ENCODE data around the gene MORC3. TPM values are rescaled to one million over a fixed set of nuclear protein-coding genes. Genes with fewer than 3 reads are reported as not detected.

Gene MORC3
- total and polyA plus RNA-seq, 2 donors (not counting 1 experiment from before 2014, with no cell fraction given): 24.4 to 51.7 TPM

DNA sequence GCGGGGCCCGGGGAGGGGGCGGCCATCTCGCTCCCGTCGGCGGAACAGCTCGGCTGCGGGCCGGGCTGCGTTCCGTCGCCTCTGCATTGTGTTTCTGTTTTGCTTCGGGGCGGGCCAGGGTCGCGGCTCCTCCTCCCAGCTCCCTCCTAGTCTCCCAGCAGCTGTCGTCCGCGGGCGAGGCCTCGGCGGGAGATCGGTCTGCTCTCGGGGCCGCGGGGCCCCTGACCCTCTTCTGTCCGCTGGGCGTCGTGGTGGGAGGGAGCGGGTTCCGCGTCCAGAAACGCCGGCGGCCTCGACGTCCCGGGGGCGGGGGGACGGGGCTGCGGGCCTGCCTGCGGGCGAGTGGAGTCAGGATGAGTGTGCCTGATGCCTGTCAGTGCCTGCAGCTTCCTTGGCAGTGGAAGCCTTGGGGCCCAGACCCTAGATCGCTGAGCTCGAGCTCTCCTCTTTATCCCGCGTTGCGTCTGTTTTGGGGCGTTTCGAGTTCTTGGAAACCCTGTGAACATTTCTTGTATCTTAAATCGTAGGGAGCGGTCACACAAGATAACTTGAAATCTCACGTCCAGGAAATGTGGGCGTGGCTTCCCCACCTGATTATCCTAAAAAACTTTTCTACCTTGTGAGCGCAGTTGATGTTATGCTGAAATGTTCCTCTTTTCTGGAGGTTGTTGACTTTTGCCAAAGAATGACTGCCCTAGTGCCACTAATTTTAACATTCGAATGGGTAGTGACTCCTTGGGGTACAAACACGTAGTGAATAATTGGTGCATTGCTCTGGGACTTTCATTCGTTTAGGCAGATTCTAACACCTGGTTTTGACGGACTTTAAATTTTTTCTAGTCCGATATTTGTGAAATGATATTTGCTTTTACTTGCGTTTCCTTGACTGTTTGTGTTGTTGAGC is 676 bp downstream of the MORC3 start:
- Histone ChIP-seq H3K9me3 (ENCODE audit: control insufficient read depth, insufficient read depth, low read depth, low read length) (no peaks in the 10 kb centered on the region), H4K20me1 (ENCODE audit: control insufficient read depth, extremely low read depth, insufficient read depth, low read length) (no peaks in the 10 kb centered on the region), H3K9ac (ENCODE audit: insufficient read depth, low read length) (peak overlapping the region; percentile 87), H3K36me3 (ENCODE audit: control insufficient read depth, insufficient read depth, low read length) (no peaks in the 10 kb centered on the region), H3K27me3 (ENCODE audit: control insufficient read depth, insufficient read depth, low read length) (no peaks in the 10 kb centered on the region), H3K4me1 (ENCODE audit: control insufficient read depth, extremely low read depth, insufficient read depth, low read length) (no peaks in the 10 kb centered on the region), H3K4me3 (replicated peaks in 1 of 4; ENCODE audit: control extremely low read depth in 1 of 4, insufficient read depth in 1 of 4, low read depth in 3 of 4, low read length in 4 of 4) (peak overlapping the region; percentile 67 to 93 (median 72)), H3K4me2 (ENCODE audit: extremely low read depth, insufficient read depth, low read length) (peak overlapping the region; percentile 98), H3K79me2 (ENCODE audit: control insufficient read depth, insufficient read depth, low read length) (peaks cover 51% of the 10 kb centered on the region), H3K27ac (ENCODE audit: insufficient read depth, low read length) (peak overlapping the region; percentile 77), H2AFZ (ENCODE audit: low read length) (peak overlapping the region; percentile 19)
- no peak for TF ChIP-seq EZH2 (IDR thresholded peaks at IDR 0.05; ENCODE audit: low read length, missing control alignments)
- TF ChIP-seq, protein P1, sequence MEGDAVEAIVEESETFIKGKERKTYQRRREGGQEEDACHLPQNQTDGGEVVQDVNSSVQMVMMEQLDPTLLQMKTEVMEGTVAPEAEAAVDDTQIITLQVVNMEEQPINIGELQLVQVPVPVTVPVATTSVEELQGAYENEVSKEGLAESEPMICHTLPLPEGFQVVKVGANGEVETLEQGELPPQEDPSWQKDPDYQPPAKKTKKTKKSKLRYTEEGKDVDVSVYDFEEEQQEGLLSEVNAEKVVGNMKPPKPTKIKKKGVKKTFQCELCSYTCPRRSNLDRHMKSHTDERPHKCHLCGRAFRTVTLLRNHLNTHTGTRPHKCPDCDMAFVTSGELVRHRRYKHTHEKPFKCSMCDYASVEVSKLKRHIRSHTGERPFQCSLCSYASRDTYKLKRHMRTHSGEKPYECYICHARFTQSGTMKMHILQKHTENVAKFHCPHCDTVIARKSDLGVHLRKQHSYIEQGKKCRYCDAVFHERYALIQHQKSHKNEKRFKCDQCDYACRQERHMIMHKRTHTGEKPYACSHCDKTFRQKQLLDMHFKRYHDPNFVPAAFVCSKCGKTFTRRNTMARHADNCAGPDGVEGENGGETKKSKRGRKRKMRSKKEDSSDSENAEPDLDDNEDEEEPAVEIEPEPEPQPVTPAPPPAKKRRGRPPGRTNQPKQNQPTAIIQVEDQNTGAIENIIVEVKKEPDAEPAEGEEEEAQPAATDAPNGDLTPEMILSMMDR (conservative IDR thresholded peaks at IDR 0.05 in 1 of 2, IDR thresholded peaks at IDR 0.05 in 1 of 2; ENCODE audit: low read depth in 1 of 2, low read length in 2 of 2): no peak
- DNase-seq (ENCODE audit: low read depth in 2 of 2): peak; percentile 67 to 73

DNA sequence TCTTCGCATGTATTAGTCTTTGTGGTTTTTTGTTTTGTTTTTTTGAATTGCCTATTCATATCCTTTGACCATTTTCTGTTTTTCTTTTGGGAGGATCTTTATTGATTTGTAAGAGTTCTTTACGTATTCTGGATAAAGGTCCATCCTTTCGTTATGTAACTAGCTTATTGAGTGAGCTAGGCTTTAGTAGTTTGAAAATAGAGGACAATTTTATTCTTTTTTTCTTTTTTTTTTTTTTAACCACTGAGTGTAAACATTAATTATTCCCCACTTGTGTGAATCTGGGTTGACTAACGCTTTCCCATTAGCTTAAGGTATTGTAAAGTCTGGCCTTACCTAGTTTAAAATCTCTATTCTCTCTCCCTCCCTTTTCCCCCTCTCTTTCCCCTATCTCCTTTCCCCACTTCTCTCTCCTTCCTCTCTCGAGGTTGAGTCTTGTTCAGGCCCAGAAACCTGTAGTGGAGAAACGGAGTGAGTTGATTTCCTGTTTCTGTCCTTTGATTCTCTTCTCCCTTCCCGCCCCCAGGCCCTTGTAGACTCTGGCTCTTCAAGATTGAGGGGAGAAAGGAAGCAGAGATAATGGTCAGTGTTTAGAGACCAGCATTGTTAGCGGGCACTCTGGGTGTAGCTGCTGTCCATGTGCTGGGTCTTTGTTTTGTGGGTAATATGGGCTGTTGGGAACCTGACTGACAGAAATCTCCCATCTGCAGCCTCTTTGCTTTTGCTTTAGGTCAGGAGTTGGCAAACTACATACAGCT is 1.5 kb downstream of the MORC3 start:
- Histone ChIP-seq H3K36me3 (ENCODE audit: control insufficient read depth, insufficient read depth, low read length) (no peaks in the 10 kb centered on the region), H3K4me3 (replicated peaks in 1 of 4; ENCODE audit: control extremely low read depth in 1 of 4, insufficient read depth in 1 of 4, low read depth in 3 of 4, low read length in 4 of 4) (peak overlapping the region; percentile 67 to 93 (median 72)), H3K79me2 (ENCODE audit: control insufficient read depth, insufficient read depth, low read length) (peaks cover 59% of the 10 kb centered on the region), H4K20me1 (ENCODE audit: control insufficient read depth, extremely low read depth, insufficient read depth, low read length) (no peaks in the 10 kb centered on the region), H3K9ac (ENCODE audit: insufficient read depth, low read length) (peak overlapping the region; percentile 32), H3K9me3 (ENCODE audit: control insufficient read depth, insufficient read depth, low read depth, low read length) (no peaks in the 10 kb centered on the region), H3K27me3 (ENCODE audit: control insufficient read depth, insufficient read depth, low read length) (no peaks in the 10 kb centered on the region), H3K4me2 (ENCODE audit: extremely low read depth, insufficient read depth, low read length) (peak overlapping the region; percentile 98), H3K27ac (ENCODE audit: insufficient read depth, low read length) (peak overlapping the region; percentile 57), H3K4me1 (ENCODE audit: control insufficient read depth, extremely low read depth, insufficient read depth, low read length) (no peaks in the 10 kb centered on the region), H2AFZ (ENCODE audit: low read length) (no peak overlapping the region)
- peak; percentile 33 to 41 for DNase-seq (ENCODE audit: low read depth in 2 of 2)
- no peak for TF ChIP-seq EZH2 (IDR thresholded peaks at IDR 0.05; ENCODE audit: low read length, missing control alignments)
- TF ChIP-seq, protein P1 (conservative IDR thresholded peaks at IDR 0.05 in 1 of 2, IDR thresholded peaks at IDR 0.05 in 1 of 2; ENCODE audit: low read depth in 1 of 2, low read length in 2 of 2): no peak

DNA sequence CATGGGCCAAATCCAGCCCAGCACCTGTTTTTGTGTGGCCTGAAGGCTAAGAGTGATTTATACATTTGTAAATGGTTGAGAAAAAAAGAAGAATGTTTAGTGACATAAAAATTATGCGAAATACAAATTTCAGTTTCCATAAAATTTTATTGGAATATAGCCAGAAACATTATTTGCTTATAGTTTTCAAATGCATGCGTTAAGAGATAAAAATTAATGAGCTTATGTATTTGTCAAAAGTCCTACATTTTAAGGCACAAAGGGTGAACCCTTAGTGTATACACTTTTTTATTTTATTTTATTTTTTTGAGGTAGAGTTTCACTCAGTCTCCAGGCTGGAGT is 2.1 kb downstream of the MORC3 start:
- no peaks in the 10 kb centered on the region for H3K36me3 ChIP-seq (ENCODE audit: control insufficient read depth, insufficient read depth, low read length)
- no peaks in the 10 kb centered on the region for H3K4me1 ChIP-seq (ENCODE audit: control insufficient read depth, extremely low read depth, insufficient read depth, low read length)
- no peaks in the 10 kb centered on the region for H4K20me1 ChIP-seq (ENCODE audit: control insufficient read depth, extremely low read depth, insufficient read depth, low read length)
- H3K9me3 ChIP-seq (ENCODE audit: control insufficient read depth, insufficient read depth, low read depth, low read length): no peaks in the 10 kb centered on the region
- DNase-seq (ENCODE audit: low read depth in 2 of 2): no peak
- no peak for TF ChIP-seq EZH2 (IDR thresholded peaks at IDR 0.05; ENCODE audit: low read length, missing control alignments)
- TF ChIP-seq, protein P1 (conservative IDR thresholded peaks at IDR 0.05 in 1 of 2, IDR thresholded peaks at IDR 0.05 in 1 of 2; ENCODE audit: low read depth in 1 of 2, low read length in 2 of 2): no peak
- H3K27ac ChIP-seq (ENCODE audit: insufficient read depth, low read length): peak overlapping the region; percentile 57
- H2AFZ ChIP-seq (ENCODE audit: low read length): no peak overlapping the region
- no peaks in the 10 kb centered on the region for H3K27me3 ChIP-seq (ENCODE audit: control insufficient read depth, insufficient read depth, low read length)
- H3K4me2 ChIP-seq (ENCODE audit: extremely low read depth, insufficient read depth, low read length): peak overlapping the region; percentile 98
- peak overlapping the region; percentile 8 for H3K9ac ChIP-seq (ENCODE audit: insufficient read depth, low read length)
- peak overlapping the region; percentile 67 to 93 (median 72) for H3K4me3 ChIP-seq (replicated peaks in 1 of 4; ENCODE audit: control extremely low read depth in 1 of 4, insufficient read depth in 1 of 4, low read depth in 3 of 4, low read length in 4 of 4)
- peaks cover 64% of the 10 kb centered on the region for H3K79me2 ChIP-seq (ENCODE audit: control insufficient read depth, insufficient read depth, low read length)
